ENCODE measurements around the gene RIT2.

GRCh38 chr18:43130716-43131260 lies 15.3 kb upstream of the RIT2 start:
- TF ChIP-seq CTCF (IDR thresholded peaks at IDR 0.05) (no peak), POLR2A (IDR thresholded peaks at IDR 0.05) (no peak)

All from tibial nerve (tissue), 3 donors.